ENCODE measurements around the gene EFCAB5.

DNA sequence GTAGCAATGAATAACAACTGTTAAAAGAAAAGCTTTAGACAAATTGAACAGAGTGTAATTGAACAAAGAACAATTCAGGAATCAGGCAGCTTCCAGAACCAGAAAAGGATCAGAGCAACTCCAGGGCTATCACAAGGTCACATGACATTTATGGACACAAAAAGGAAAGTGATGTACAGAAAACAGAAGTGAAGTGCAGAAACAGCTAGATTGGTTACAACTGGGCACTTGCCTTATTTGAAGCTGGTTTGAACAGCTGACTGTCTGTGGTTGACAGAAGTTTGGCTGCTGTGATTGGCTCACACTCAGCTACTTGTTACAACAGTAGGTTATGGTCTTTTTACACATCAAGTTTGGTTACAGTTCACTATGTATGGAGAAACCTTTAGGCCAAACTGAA lies 14.8 kb downstream of the EFCAB5 start:
- TF ChIP-seq, protein P1, sequence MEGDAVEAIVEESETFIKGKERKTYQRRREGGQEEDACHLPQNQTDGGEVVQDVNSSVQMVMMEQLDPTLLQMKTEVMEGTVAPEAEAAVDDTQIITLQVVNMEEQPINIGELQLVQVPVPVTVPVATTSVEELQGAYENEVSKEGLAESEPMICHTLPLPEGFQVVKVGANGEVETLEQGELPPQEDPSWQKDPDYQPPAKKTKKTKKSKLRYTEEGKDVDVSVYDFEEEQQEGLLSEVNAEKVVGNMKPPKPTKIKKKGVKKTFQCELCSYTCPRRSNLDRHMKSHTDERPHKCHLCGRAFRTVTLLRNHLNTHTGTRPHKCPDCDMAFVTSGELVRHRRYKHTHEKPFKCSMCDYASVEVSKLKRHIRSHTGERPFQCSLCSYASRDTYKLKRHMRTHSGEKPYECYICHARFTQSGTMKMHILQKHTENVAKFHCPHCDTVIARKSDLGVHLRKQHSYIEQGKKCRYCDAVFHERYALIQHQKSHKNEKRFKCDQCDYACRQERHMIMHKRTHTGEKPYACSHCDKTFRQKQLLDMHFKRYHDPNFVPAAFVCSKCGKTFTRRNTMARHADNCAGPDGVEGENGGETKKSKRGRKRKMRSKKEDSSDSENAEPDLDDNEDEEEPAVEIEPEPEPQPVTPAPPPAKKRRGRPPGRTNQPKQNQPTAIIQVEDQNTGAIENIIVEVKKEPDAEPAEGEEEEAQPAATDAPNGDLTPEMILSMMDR (IDR thresholded peaks at IDR 0.05) = no peak
- TF ChIP-seq POLR2A (IDR thresholded peaks at IDR 0.05) = no peak

All from vagina (tissue), 2 donors.